HCT116 (cell line): Measurements from ENCODE around the gene ALDH6A1. TPM values are rescaled to one million over a fixed set of nuclear protein-coding genes. Genes with fewer than 3 reads are reported as not detected.

Experiments
- ATAC-seq: fragments of 200-7000 bp; cut with Tn5 transposase; 2 replicates; pipeline ENCODE4 v1.9.1; 2020; ENCODE audit warnings: mild to moderate bottlenecking, moderate library complexity
- BruUV-seq: library from RNA; stranded (reverse); fragments of 400-500 nt; replicated peaks from 2 replicates; lab custom pipeline; 2021; lab: Mats Ljungman, UMichigan
- CTCF ChIA-PET: fragments of 300-600 bp; sonication (Branson Sonifier 250); formaldehyde crosslinking; loops from one replicate; lab custom pipeline; 2021; ENCODE audit warnings: antibody characterized with exemption; lab: Charles Lee
- POLR2A ChIA-PET: fragments of 300-600, 350-600 bp; sonication (Branson Sonifier 250); formaldehyde crosslinking; loops from one replicate; lab custom pipeline; 2021; ENCODE audit warnings: antibody characterized with exemption; lab: Charles Lee
- RAD21 ChIA-PET, 2 experiments: fragments of 300-600 bp; sonication (Branson Sonifier 250); formaldehyde crosslinking; loops; one replicate each; lab custom pipeline; 2023; ENCODE audit warnings: low total read pairs in 2 of 2; ENCODE audit not compliant: uncharacterized antibody in 2 of 2, unreplicated experiment in 2 of 2, low non-redundant PET in 1 of 2; lab: Charles Lee
- DNase-seq: peaks from one replicate; pipeline ENCODE4 v3.0.0-alpha.2; 2010; ENCODE audit warnings: low read depth, low spot score
- H2AFZ ChIP-seq: fragments of 200-600 bp; shearing (Covaris generic), sonication (generic); 2 replicates; pipeline ENCODE4 v1.6.1; 2017; ENCODE audit warnings: low read depth, mixed run types, mixed read lengths, antibody characterized with exemption, low read length; ENCODE audit not compliant: poor library complexity, severe bottlenecking
- H3K27ac ChIP-seq: 2 replicates; pipeline ENCODE4 v1.5.1; 2012; ENCODE audit warnings: low read depth, low read length
- H3K27me3 ChIP-seq: fragments of 200-600 bp; sonication (generic); 2 replicates; pipeline ENCODE4 v1.6.1; 2016; ENCODE audit warnings: mixed run types, low read length, mixed read lengths; ENCODE audit not compliant: insufficient read depth
- H3K36me3 ChIP-seq, 2 experiments: fragments of 200-500 bp in 1 of 2; fragments of 200-600 bp in 1 of 2; sonication (Bioruptor generic) in 1 of 2; sonication (generic) in 1 of 2; 2 replicates each; pipeline versions ENCODE4 v1.5.1 to v1.6.1; 2014 to 2016; ENCODE audit warnings: low read length in 2 of 2, inconsistent platforms in 1 of 2, mixed read lengths in 1 of 2, mixed run types in 1 of 2; ENCODE audit not compliant: insufficient read depth in 2 of 2, control insufficient read depth in 1 of 2
- H3K4me1 ChIP-seq, 2 experiments: fragments of 200-600 bp in 1 of 2; sonication (generic) in 1 of 2; 2 replicates each; pipeline versions ENCODE4 v1.5.1 to v1.6.1; 2012 to 2017; ENCODE audit warnings: low read length in 2 of 2, inconsistent platforms in 1 of 2, mild to moderate bottlenecking in 1 of 2, mixed read lengths in 1 of 2, mixed run types in 1 of 2, moderate library complexity in 1 of 2; ENCODE audit not compliant: insufficient read depth in 2 of 2, control insufficient read depth in 1 of 2
- H3K4me2 ChIP-seq: fragments of 200-600 bp; sonication (generic); 2 replicates; pipeline ENCODE4 v1.6.1; 2017; ENCODE audit warnings: mixed run types, low read length, mixed read lengths
- H3K4me3 ChIP-seq, 2 experiments: fragments of 200-600 bp in 1 of 2; sonication (generic) in 1 of 2; replicated peaks in 1 of 2; 2 replicates each; pipeline ENCODE4 v1.5.1; 2011 to 2016; ENCODE audit warnings: low read length in 2 of 2, control low read depth in 1 of 2, low read depth in 1 of 2, mild to moderate bottlenecking in 1 of 2, mixed read lengths in 1 of 2, mixed run types in 1 of 2
- H3K79me2 ChIP-seq: fragments of 200-600 bp; sonication (generic); 2 replicates; pipeline ENCODE4 v1.6.1; 2017; ENCODE audit warnings: mild to moderate bottlenecking, mixed run types, low read length, moderate library complexity, mixed read lengths; ENCODE audit not compliant: insufficient read depth
- H3K9ac ChIP-seq: fragments of 200-600 bp; sonication (generic); 2 replicates; pipeline ENCODE4 v1.6.1; 2016; ENCODE audit warnings: low read length, mixed read lengths
- H3K9me2 ChIP-seq: fragments of 200-600 bp; sonication (generic), shearing (Covaris generic); 2 replicates; pipeline ENCODE4 v1.6.1; 2017; ENCODE audit warnings: mixed run types, mild to moderate bottlenecking, moderate library complexity; ENCODE audit not compliant: insufficient read depth
- H3K9me3 ChIP-seq, 2 experiments: fragments of 200-500 bp in 1 of 2; fragments of 200-600 bp in 1 of 2; sonication (Bioruptor generic) in 1 of 2; sonication (generic) in 1 of 2; 2 replicates each; pipeline ENCODE4 v1.6.1; 2014 to 2017; ENCODE audit warnings: low read length in 2 of 2, mixed read lengths in 2 of 2, inconsistent platforms in 1 of 2, low read depth in 1 of 2, mild to moderate bottlenecking in 1 of 2, mixed run types in 1 of 2, moderate library complexity in 1 of 2; ENCODE audit not compliant: control insufficient read depth in 1 of 2, insufficient read depth in 1 of 2
- H4K20me1 ChIP-seq: fragments of 200-600 bp; sonication (generic), shearing (Covaris generic); 2 replicates; pipeline ENCODE4 v1.6.1; 2017; ENCODE audit warnings: mixed run types, mild to moderate bottlenecking, moderate library complexity; ENCODE audit not compliant: insufficient read depth
- CBX3 ChIP-seq: IDR thresholded peaks from 2 replicates; pipeline ENCODE4 v1.6.1; 2012; ENCODE audit warnings: low read depth
- CEBPB ChIP-seq: IDR thresholded peaks from 2 replicates; pipeline ENCODE4 v1.6.1; 2012; ENCODE audit warnings: low read depth
- CTCF ChIP-seq, 3 experiments: fragments of 200-600 bp in 1 of 3; sonication (generic) in 1 of 3; IDR thresholded peaks in 2 of 3; conservative IDR thresholded peaks in 1 of 3; 2 replicates each; pipeline ENCODE4 v1.5.1; 2012 to 2017; ENCODE audit warnings: low read depth in 2 of 3, low read length in 2 of 3, antibody characterized with exemption in 1 of 3, borderline replicate concordance in 1 of 3, control low read depth in 1 of 3, mild to moderate bottlenecking in 1 of 3, mixed read lengths in 1 of 3, mixed run types in 1 of 3, moderate library complexity in 1 of 3; ENCODE audit not compliant: insufficient read depth in 1 of 3
- ELF1 ChIP-seq: IDR thresholded peaks from 2 replicates; pipeline ENCODE4 v1.6.1; 2012; ENCODE audit warnings: low read depth, borderline replicate concordance
- FOSL1 ChIP-seq: IDR thresholded peaks from 2 replicates; pipeline ENCODE4 v1.6.1; 2012; ENCODE audit warnings: low read depth
- JUND ChIP-seq: IDR thresholded peaks from 2 replicates; pipeline ENCODE4 v1.6.1; 2012
- POLR2A ChIP-seq: IDR thresholded peaks from 2 replicates; pipeline ENCODE4 v1.7.0; 2011; ENCODE audit warnings: borderline replicate concordance; ENCODE audit not compliant: insufficient read depth, insufficient read length; ENCODE audit errors: extremely low read depth
- RAD21 ChIP-seq: IDR thresholded peaks from 2 replicates; pipeline ENCODE4 v1.6.1; 2012; ENCODE audit warnings: low read depth, mild to moderate bottlenecking
- REST ChIP-seq: IDR thresholded peaks from 2 replicates; pipeline ENCODE4 v1.6.1; 2012; ENCODE audit warnings: low read depth
- SP1 ChIP-seq: IDR thresholded peaks from 2 replicates; pipeline ENCODE4 v1.6.1; 2012; ENCODE audit warnings: low read depth
- SRF ChIP-seq: IDR thresholded peaks from 2 replicates; pipeline ENCODE4 v1.6.1; 2012; ENCODE audit warnings: low read depth
- YY1 ChIP-seq: IDR thresholded peaks from 2 replicates; pipeline ENCODE4 v1.6.1; 2011; ENCODE audit warnings: low read length, low read depth, moderate library complexity, mild to moderate bottlenecking; ENCODE audit not compliant: insufficient replicate concordance; ENCODE audit errors: extremely low read depth
- ZFX ChIP-seq: fragments of 450-650 bp; IDR thresholded peaks from 2 replicates; pipeline ENCODE4 v1.6.1; 2017
- ZNF274 ChIP-seq: fragments of 200-500 bp; sonication (Bioruptor generic); IDR thresholded peaks from 2 replicates; pipeline ENCODE4 v1.6.1; 2014; ENCODE audit warnings: mild to moderate bottlenecking, low read depth, low read length, inconsistent platforms
- intact Hi-C: fragments of 100-400 bp; cut with micrococcal nuclease; formaldehyde crosslinking; loops from 2 replicates; pipeline ENCODE4 v1.10.0; 2022
- total RNA-seq: library from RNA; stranded (reverse); gene quantifications from one replicate; pipeline ENCODE4 v1.2.1, GENCODE V29; 2021; ENCODE audit not compliant: unreplicated experiment

Gene ALDH6A1
- total RNA-seq, 1 experiment from 2014 or later = 15.6 TPM

- TF ChIP-seq CTCF (IDR thresholded peaks at IDR 0.05 in 2 of 3, conservative IDR thresholded peaks at IDR 0.05 in 1 of 3; ENCODE audit: borderline replicate concordance in 1 of 3, insufficient read depth in 1 of 3, low read depth in 2 of 3, low read length in 2 of 3) (no peak), ZNF274 (no peak), YY1 (no peak), CEBPB (no peak), SP1 (no peak), FOSL1 (no peak), ZFX (no peak), CBX3 (no peak), RAD21 (no peak), POLR2A (no peak), JUND (no peak)
- TF ChIP-seq, all 23 proteins: peak for 0
These were observed 38.7 kb downstream of the ALDH6A1 start (continued) for GRCh38 chr14:74045522-74045921.

GRCh38 chr14:74042296-74042695, 42.0 kb downstream of the ALDH6A1 start:
- H3K4me3 ChIP-seq = no peak overlapping the region
- DNase-seq (no peak), ATAC-seq (no peak)
- ChIA-PET CTCF (no interaction called here), POLR2A (no interaction called here), RAD21 (no interaction called here)
- no peaks in the 10 kb centered on the region for H3K36me3 ChIP-seq
- no peak overlapping the region for H3K27ac ChIP-seq
- H3K9me3 ChIP-seq = no peaks in the 10 kb centered on the region
- no peak for TF ChIP-seq CEBPB
- no peak for TF ChIP-seq SRF
- TF ChIP-seq REST = no peak
- TF ChIP-seq ZNF274 = no peak
- no peak for TF ChIP-seq FOSL1
- no peak for TF ChIP-seq CBX3
- no peak for TF ChIP-seq ELF1
- H3K79me2 ChIP-seq = no peaks in the 10 kb centered on the region
- no peaks in the 10 kb centered on the region for H3K4me1 ChIP-seq
- no peak overlapping the region for H3K9ac ChIP-seq
- H3K4me2 ChIP-seq = no peak overlapping the region
- no peak overlapping the region for H2AFZ ChIP-seq
- no peaks in the 10 kb centered on the region for H3K9me2 ChIP-seq
- H4K20me1 ChIP-seq = no peaks in the 10 kb centered on the region
- no TSS peak for BruUV-seq
- intact Hi-C loops = no loop called here
- no peaks in the 10 kb centered on the region for H3K27me3 ChIP-seq
